GM12874 (cell line): ENCODE measurements around the gene CCL16.

ENCODE experiments used
- TF ChIP-seq, protein P1 (sequence below): IDR thresholded peaks from 2 replicates; pipeline ENCODE4 v1.5.1; 2011; ENCODE audit warnings: low read depth, mild to moderate bottlenecking, control low read depth, low read length, moderate library complexity; ENCODE audit not compliant: insufficient read depth

CCL16 gene

DNA sequence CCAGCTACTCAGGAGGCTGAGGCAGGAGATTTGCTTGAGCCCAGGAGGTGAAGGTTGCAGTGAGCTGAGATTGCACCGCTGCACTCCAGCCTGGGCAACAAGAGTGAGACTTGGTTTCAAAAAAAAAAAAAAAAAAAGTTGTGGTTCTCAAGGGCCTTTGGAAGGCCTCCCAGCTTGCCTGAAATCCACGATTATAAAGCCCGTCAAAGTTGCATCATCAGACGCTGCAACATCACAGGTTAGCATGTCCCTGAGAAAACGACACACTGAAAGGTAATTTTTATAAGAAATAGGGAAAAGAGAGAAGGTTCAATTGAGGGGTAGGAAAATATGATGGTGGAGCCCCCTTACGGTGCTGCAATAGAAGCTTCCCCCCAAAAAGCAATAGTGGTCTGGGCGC is 33.2 kb downstream of the CCL16 start:
- TF ChIP-seq, protein P1, sequence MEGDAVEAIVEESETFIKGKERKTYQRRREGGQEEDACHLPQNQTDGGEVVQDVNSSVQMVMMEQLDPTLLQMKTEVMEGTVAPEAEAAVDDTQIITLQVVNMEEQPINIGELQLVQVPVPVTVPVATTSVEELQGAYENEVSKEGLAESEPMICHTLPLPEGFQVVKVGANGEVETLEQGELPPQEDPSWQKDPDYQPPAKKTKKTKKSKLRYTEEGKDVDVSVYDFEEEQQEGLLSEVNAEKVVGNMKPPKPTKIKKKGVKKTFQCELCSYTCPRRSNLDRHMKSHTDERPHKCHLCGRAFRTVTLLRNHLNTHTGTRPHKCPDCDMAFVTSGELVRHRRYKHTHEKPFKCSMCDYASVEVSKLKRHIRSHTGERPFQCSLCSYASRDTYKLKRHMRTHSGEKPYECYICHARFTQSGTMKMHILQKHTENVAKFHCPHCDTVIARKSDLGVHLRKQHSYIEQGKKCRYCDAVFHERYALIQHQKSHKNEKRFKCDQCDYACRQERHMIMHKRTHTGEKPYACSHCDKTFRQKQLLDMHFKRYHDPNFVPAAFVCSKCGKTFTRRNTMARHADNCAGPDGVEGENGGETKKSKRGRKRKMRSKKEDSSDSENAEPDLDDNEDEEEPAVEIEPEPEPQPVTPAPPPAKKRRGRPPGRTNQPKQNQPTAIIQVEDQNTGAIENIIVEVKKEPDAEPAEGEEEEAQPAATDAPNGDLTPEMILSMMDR: no peak

DNA sequence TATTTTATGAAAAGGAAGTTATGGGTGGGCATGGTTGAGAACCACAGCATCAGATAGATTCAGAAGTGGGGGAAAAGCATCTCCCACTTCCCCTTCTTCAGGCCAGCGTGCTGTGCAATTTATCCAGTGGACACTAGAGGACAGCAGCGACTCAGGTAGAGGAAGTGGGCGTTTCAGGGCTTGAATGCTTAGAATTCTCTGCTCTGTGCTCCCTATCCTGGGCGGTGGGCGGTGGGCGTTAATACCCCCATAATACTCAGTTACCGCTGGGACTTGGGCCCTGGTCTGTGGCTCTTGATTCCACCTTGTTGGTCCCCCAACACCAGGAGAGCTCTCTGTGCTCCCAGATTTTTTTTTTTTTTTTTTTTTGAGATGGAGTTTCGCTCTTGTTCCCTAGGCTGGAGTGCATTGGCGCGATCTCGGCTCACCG is 34.1 kb downstream of the CCL16 start:
- TF ChIP-seq, protein P1: peak; percentile 91

DNA sequence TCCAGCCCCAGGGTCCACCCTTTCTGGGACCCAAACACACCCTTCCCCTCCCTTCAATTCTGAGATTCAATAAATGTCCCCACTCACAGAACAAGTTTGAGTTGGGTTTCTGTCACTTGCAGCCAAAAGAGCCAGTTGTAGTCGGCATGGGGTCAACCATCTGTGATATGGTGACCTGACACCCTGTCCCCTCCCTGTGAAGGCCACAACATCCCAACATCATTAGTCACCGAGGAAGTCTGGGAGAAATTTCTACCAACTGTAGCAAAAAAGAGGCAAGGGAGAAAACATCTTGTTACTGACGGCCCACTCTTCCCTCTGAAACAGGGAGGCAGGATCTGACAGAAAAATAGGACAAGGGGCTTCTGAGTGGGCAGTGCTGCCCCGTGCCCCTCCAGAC is 37.1 kb downstream of the CCL16 start:
- TF ChIP-seq, protein P1: no peak

DNA sequence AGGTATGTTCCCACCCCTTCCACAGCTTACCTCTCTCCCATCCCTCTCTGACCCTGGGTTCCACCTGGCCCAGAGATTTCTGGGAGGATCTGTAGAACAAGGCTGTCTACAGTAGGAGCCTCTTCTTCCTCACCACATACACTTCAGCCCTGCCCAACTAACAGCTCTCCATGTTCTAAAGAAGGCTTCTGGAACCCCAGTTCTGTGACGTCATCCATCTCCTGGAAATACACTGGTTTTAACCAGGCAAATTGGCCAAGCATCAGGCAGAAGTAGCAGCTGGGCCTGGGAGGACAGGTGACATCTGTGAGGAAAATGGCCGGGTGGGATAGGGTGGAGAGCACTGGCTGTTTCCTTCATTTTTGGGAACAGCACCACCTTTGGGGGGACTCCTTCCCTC is 37.8 kb downstream of the CCL16 start, which contains the start of gene LYZL6:
Gene LYZL6, minus strand, starts transcription at position 177 of the 400 bp plus-strand sequence. CDS start 4,357 bp downstream, outside the sequence.
- TF ChIP-seq, protein P1: no peak

DNA sequence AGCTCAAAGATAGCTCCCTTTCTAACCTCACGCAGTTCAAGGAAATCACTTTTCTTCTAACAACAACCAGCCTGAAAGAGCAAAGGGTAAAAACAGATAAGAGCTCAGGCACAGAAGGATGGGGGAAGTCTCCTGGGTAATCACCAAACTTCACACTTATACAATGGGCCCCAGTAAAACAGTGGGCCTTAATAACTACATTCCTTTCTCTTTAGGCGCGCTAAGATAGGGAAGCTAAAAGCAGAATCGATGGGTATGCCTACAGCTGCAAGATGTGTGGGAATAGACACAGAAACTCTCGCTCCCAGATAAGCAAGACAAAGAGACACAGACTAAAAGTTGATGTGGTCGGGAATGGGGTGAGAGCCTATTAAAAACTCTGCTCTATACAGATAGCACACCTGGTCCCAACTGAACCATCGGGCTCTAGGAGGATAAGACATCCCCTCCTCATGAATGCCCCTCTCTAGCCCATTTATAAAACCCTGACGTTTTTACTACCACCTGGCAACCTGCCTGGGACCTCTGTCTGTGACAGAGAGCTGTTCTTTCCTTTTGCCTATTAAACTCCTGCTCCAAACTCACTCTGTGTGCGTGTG is 38.6 kb downstream of the CCL16 start:
- TF ChIP-seq, protein P1: no peak

DNA sequence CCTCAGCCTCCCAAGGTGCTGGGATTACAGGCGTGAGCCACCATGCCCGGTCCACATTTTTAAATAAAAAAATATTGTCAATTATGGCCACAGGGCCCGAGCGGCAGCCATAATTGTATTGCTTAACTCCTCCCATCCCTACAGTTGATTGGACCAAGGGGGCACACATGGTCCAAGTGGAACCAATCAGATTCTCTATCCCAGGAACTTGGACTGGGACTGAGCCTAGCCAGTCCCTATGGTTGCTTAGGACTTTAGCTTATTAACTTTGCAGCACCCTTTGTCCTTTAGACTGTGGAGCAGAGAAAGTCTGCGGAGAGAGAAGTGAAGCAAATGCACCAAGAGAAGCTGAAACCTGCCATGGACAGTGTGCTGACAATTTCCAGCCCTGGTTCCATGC is 45.2 kb downstream of the CCL16 start:
- TF ChIP-seq, protein P1: no peak

DNA sequence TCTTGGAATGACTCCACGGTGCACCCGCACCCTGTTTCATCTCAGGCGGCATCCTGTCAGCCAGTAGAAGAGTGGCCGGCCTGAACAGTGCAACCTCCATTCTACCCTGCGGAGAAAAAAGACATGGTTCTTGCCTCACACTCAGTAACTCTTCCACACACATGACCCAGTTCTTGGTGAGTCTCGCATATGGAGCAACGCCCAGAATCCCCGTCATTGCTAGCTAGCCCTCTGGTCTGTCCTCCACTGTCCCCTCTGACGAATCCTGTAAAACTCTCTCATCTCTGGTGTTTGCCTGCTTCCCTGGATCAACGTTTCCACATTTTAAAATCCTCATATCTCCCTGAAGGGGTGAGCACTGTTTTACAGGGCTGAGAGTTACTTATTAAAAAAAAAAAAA is 46.5 kb downstream of the CCL16 start:
- TF ChIP-seq, protein P1: no peak
